GM21423 (cell line): ENCODE measurements around the gene HOXA7.

Source experiments
- ATAC-seq: cut with Tn5 transposase; IDR thresholded peaks from one replicate; pipeline ENCODE4 v1.9.1; 2021; ENCODE audit warnings: mild to moderate bottlenecking, moderate library complexity; ENCODE audit not compliant: unreplicated experiment

The HOXA7 gene

GRCh38 chr7:27156508-27156898 is at the start of gene HOXA7:
HOXA7 (minus strand) TSS chr7:27156675; CDS start chr7:27156545, 130 bp downstream.
- ATAC-seq, result no peak

GRCh38 chr7:27205325-27206280 is 49.1 kb upstream of the HOXA7 start:
- ATAC-seq, result no peak

- no peak for ATAC-seq
Observed at GRCh38 chr7:27204851-27205322, 48.4 kb upstream of the HOXA7 start.

- no peak for ATAC-seq
Observed at GRCh38 chr7:27203964-27204594, 47.6 kb upstream of the HOXA7 start.

GRCh38 chr7:27203365-27203953 is 47.0 kb upstream of the HOXA7 start:
- ATAC-seq, result no peak

GRCh38 chr7:27202862-27203134 is 46.3 kb upstream of the HOXA7 start:
- ATAC-seq, result no peak

GRCh38 chr7:27202018-27202861 is 45.8 kb upstream of the HOXA7 start:
- no peak for ATAC-seq

GRCh38 chr7:27201580-27202017 is 45.1 kb upstream of the HOXA7 start:
- ATAC-seq, result no peak

GRCh38 chr7:27200761-27201579 is 44.5 kb upstream of the HOXA7 start:
- ATAC-seq, result no peak

GRCh38 chr7:27199849-27200760 is 43.6 kb upstream of the HOXA7 start, which contains the start of gene HOXA13:
HOXA13 (minus strand) TSS chr7:27200091; CDS start chr7:27200077, 14 bp downstream.
- ATAC-seq, result no peak

- no peak for ATAC-seq
Observed at GRCh38 chr7:27198871-27199801, 42.7 kb upstream of the HOXA7 start.

- no peak for ATAC-seq
Observed at GRCh38 chr7:27198138-27198841, 41.8 kb upstream of the HOXA7 start.

- no peak for ATAC-seq
Observed at GRCh38 chr7:27197137-27198042, 40.9 kb upstream of the HOXA7 start.

GRCh38 chr7:27196287-27196767 is 39.9 kb upstream of the HOXA7 start:
- no peak for ATAC-seq

- ATAC-seq, result no peak
Observed at GRCh38 chr7:27194686-27195379, 38.4 kb upstream of the HOXA7 start.
